Natural killer cell (primary cell): ENCODE measurements around the gene PROM1. TPM values are rescaled to one million over a fixed set of nuclear protein-coding genes. Genes with fewer than 3 reads are reported as not detected.

ENCODE experiments used
- ATAC-seq, 3 donors: fragments of 150-1000 bp in 2 of 3; fragments of 200-7000 bp in 1 of 3; cut with Tn5 transposase; 1 replicate in 1 of 3; 2 replicates in 2 of 3; pipeline ENCODE4 v1.10.0; 2021; ENCODE audit warnings: mild to moderate bottlenecking in 2 of 3, moderate library complexity in 2 of 3
- DNase-seq, 2 donors: peaks; one replicate each; pipeline versions ENCODE4 v3.0.0 to v3.0.0-alpha.2; 2013 to 2021; ENCODE audit warnings: mixed read lengths in 1 of 2
- H3K27ac ChIP-seq: one replicate; pipeline ENCODE4 v1.5.1; 2013; ENCODE audit warnings: mild to moderate bottlenecking, low read length
- H3K27me3 ChIP-seq: one replicate; pipeline ENCODE4 v1.6.1; 2013; ENCODE audit warnings: low read length; ENCODE audit not compliant: control insufficient read depth, insufficient read depth
- H3K36me3 ChIP-seq: one replicate; pipeline ENCODE4 v1.6.1; 2013; ENCODE audit warnings: low read length; ENCODE audit not compliant: control insufficient read depth, insufficient read depth
- H3K4me1 ChIP-seq: one replicate; pipeline ENCODE4 v1.6.1; 2013; ENCODE audit warnings: low read length; ENCODE audit not compliant: control insufficient read depth, insufficient read depth
- H3K4me3 ChIP-seq: one replicate; pipeline ENCODE4 v1.5.1; 2013; ENCODE audit warnings: low read length
- H3K9me3 ChIP-seq: one replicate; pipeline ENCODE4 v1.6.1; 2013; ENCODE audit warnings: low read length; ENCODE audit not compliant: control insufficient read depth, insufficient read depth
- H3K27ac Mint-ChIP-seq, 2 donors: one replicate each; pipeline ENCODE4 v1.8.0; 2022; ENCODE audit warnings: mild to moderate bottlenecking in 2 of 2, mixed read lengths in 2 of 2, moderate library complexity in 1 of 2
- H3K27me3 Mint-ChIP-seq, 2 donors: one replicate each; pipeline ENCODE4 v1.8.0; 2022; ENCODE audit warnings: low read depth in 2 of 2, mixed read lengths in 2 of 2
- H3K36me3 Mint-ChIP-seq: one replicate; pipeline ENCODE4 v1.8.0; 2022; ENCODE audit warnings: mixed read lengths
- H3K4me1 Mint-ChIP-seq, 2 donors: one replicate each; pipeline ENCODE4 v1.8.0; 2022; ENCODE audit warnings: mixed read lengths in 2 of 2
- H3K4me3 Mint-ChIP-seq: one replicate; pipeline ENCODE4 v1.8.0; 2022; ENCODE audit warnings: mild to moderate bottlenecking, moderate library complexity, mixed read lengths
- H3K9me3 Mint-ChIP-seq, 2 donors: one replicate each; pipeline ENCODE4 v1.8.0; 2022; ENCODE audit warnings: mixed read lengths in 2 of 2
- WGBS: methylation state at CpG from one replicate; pipeline ENCODE4 v1.1.7; 2013; ENCODE audit warnings: missing lambda C conversion rate; ENCODE audit not compliant: insufficient coverage; 5-methylcytosine and 5-hydroxymethylcytosine counted together
- intact Hi-C: fragments of 100-400 bp; cut with micrococcal nuclease; formaldehyde crosslinking; loops from one replicate; pipeline ENCODE4 v1.14.2; 2022
- total RNA-seq, 4 donors: library from RNA; stranded (reverse); fragments of 120-200 nt in 1 of 4; gene quantifications; one replicate each; pipeline versions ENCODE4 v1.2.3 to v1.2.4, GENCODE V29; 2013 to 2022
- TF ChIP-seq, protein P1 (sequence below): fragments of 200-600 bp; IDR thresholded peaks from one replicate; pipeline ENCODE4 v1.8.0; 2022; ENCODE audit warnings: antibody characterized with exemption

Gene PROM1
- total RNA-seq, 3 donors from 2014 or later (not counting 1 experiment from before 2014, with no cell fraction given), result not detected

DNA sequence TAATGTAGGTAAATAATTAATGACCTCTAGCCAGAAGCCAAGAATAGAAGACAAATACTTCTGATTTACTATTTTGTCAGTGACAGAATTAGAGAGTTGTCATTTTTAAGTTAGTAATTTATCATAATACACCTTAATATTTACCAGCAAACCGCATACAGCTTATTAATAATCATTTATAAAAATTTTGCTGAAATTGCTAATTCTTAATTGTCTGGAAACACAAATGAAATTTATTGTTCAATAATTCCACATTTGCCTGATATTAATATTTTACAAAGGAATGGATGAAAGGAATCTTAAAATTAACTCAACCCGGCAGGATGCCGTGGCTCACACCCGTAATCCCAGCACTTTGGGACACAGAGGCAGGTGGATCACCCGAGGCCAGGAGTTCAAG is 44.7 kb downstream of the PROM1 start:
- Mint-ChIP-seq H3K36me3 (no peaks in the 10 kb centered on the region), H3K4me3 (no peak overlapping the region), H3K9me3 (no peaks in the 10 kb centered on the region), H3K27me3 (peaks cover 6 to 8% of the 10 kb centered on the region in 2 donors), H3K27ac (no peak overlapping the region), H3K4me1 (no peaks in the 10 kb centered on the region)
- DNase-seq (no peak), ATAC-seq (no peak)
- Histone ChIP-seq H3K9me3 (no peaks in the 10 kb centered on the region), H3K27ac (no peak overlapping the region), H3K27me3 (no peaks in the 10 kb centered on the region), H3K4me3 (no peak overlapping the region), H3K36me3 (no peaks in the 10 kb centered on the region), H3K4me1 (no peaks in the 10 kb centered on the region)
- intact Hi-C loops, result no loop called here
- TF ChIP-seq, protein P1, sequence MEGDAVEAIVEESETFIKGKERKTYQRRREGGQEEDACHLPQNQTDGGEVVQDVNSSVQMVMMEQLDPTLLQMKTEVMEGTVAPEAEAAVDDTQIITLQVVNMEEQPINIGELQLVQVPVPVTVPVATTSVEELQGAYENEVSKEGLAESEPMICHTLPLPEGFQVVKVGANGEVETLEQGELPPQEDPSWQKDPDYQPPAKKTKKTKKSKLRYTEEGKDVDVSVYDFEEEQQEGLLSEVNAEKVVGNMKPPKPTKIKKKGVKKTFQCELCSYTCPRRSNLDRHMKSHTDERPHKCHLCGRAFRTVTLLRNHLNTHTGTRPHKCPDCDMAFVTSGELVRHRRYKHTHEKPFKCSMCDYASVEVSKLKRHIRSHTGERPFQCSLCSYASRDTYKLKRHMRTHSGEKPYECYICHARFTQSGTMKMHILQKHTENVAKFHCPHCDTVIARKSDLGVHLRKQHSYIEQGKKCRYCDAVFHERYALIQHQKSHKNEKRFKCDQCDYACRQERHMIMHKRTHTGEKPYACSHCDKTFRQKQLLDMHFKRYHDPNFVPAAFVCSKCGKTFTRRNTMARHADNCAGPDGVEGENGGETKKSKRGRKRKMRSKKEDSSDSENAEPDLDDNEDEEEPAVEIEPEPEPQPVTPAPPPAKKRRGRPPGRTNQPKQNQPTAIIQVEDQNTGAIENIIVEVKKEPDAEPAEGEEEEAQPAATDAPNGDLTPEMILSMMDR, result no peak
- WGBS, result 97% methylated on average over 4 of the region's 5 CpGs

DNA sequence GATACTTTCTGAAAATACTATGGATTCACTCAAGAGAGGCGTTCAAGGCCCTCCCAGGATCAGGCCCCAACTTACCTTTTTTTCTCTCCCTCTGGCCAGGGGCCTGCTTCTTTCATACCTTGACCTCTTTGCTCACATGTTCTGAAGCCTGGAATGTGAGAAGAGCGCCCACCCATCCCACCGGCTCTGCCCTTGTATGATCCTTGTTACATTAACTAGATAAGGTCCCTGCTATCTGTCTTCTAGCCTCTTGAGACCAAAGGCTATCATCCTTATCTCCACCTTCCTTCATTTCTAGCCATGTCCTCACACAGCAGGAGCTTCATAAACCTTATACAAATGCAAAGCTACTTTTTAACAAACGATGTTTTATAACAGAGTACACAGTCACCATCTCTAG is 45.9 kb downstream of the PROM1 start:
- no peaks in the 10 kb centered on the region for H3K9me3 ChIP-seq
- H3K27me3 Mint-ChIP-seq, result peaks cover 6 to 8% of the 10 kb centered on the region in 2 donors
- DNase-seq (no peak), ATAC-seq (no peak)
- H3K36me3 ChIP-seq, result no peaks in the 10 kb centered on the region
- no peaks in the 10 kb centered on the region for H3K4me1 Mint-ChIP-seq
- no peaks in the 10 kb centered on the region for H3K36me3 Mint-ChIP-seq
- WGBS, result 89% methylated on average over 4 of the region's 4 CpGs
- TF ChIP-seq, protein P1, result no peak
- no peaks in the 10 kb centered on the region for H3K9me3 Mint-ChIP-seq
- H3K4me3 ChIP-seq, result no peak overlapping the region
- H3K27me3 ChIP-seq, result no peaks in the 10 kb centered on the region
- H3K27ac ChIP-seq, result no peak overlapping the region
- no peak overlapping the region for H3K27ac Mint-ChIP-seq
- no peaks in the 10 kb centered on the region for H3K4me1 ChIP-seq
- intact Hi-C loops, result no loop called here
- no peak overlapping the region for H3K4me3 Mint-ChIP-seq

- intact Hi-C loops, result no loop called here
Measured at GRCh38 chr4:16035843-16036242, 48.0 kb downstream of the PROM1 start.

More at GRCh38 chr4:16035843-16036242, 48.0 kb downstream of the PROM1 start:
- no peaks in the 10 kb centered on the region for H3K9me3 ChIP-seq
- H3K36me3 Mint-ChIP-seq, result no peaks in the 10 kb centered on the region
- no peaks in the 10 kb centered on the region for H3K36me3 ChIP-seq
- H3K4me3 Mint-ChIP-seq, result no peak overlapping the region
- no peak overlapping the region for H3K27ac Mint-ChIP-seq
- no peaks in the 10 kb centered on the region for H3K4me1 ChIP-seq
- TF ChIP-seq, protein P1, result no peak
- ATAC-seq (no peak), DNase-seq (no peak)
- H3K27ac ChIP-seq, result no peak overlapping the region
- H3K27me3 ChIP-seq, result no peaks in the 10 kb centered on the region
- H3K27me3 Mint-ChIP-seq, result peaks cover 6 to 7% of the 10 kb centered on the region in 2 donors
- no peaks in the 10 kb centered on the region for H3K4me1 Mint-ChIP-seq
- H3K4me3 ChIP-seq, result no peak overlapping the region
- WGBS, result 90% methylated on average over 3 of the region's 6 CpGs
- H3K9me3 Mint-ChIP-seq, result no peaks in the 10 kb centered on the region
